ELF-1 (cell line): ENCODE results near the gene PRICKLE4.
"Not testable (repeated sequence)": the region's sequence is repeated elsewhere in the genome, so short reads cannot be mapped to it uniquely, and the experiment has no call there.

ENCODE experiments used
- DNase-seq: peaks from one replicate; pipeline ENCODE4 v3.0.0-alpha.2; 2016; ENCODE audit warnings: low read depth, low spot score

The PRICKLE4 gene

DNA sequence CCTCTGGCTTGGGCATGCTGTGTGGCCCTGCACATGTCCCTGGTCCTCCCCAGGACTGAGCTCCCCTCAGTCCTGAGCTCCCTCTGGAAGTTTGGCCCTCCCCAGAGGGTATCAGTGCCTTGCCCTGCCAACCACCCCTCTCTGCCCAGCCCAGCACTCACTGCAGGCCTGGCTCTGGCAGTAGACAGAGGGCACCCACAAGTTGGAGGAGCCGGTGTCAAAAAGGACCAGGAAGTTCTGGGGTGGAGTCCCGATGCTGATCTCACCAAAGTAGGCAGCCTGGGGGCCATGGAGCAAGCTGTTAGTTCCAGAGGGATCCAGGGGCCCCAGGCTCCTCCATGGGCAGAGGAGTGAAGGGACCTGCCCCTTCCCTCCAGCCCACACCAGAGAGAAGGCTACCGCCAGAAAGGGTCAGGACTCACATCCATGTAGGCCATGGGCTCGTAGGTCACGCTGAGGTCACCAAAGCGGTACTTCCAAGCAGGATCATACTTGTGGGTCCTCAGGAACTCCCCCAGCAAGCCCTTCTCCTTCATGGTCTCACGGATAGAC, 36.3 kb upstream of the PRICKLE4 start:
- no peak for DNase-seq

DNA sequence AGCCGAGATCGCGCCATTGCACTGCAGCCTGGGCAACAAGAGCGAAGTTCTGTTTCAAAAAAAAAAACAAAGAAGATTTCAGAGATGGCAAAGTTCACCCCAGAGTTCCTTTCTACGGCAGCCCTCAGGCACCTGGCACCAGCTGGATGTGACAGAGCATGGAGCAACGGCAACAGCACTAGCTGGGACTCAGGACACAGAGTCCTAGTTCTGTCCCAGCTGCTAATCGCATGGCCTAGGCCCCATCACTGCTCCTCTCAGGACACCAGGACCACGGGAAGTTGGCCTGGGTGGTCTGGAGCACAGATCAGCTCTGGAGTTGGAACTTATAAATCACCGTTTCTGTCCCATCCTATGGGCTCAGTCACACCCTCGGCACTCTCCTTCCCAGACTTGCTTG, 34.5 kb upstream of the PRICKLE4 start:
- DNase-seq = no peak

DNA sequence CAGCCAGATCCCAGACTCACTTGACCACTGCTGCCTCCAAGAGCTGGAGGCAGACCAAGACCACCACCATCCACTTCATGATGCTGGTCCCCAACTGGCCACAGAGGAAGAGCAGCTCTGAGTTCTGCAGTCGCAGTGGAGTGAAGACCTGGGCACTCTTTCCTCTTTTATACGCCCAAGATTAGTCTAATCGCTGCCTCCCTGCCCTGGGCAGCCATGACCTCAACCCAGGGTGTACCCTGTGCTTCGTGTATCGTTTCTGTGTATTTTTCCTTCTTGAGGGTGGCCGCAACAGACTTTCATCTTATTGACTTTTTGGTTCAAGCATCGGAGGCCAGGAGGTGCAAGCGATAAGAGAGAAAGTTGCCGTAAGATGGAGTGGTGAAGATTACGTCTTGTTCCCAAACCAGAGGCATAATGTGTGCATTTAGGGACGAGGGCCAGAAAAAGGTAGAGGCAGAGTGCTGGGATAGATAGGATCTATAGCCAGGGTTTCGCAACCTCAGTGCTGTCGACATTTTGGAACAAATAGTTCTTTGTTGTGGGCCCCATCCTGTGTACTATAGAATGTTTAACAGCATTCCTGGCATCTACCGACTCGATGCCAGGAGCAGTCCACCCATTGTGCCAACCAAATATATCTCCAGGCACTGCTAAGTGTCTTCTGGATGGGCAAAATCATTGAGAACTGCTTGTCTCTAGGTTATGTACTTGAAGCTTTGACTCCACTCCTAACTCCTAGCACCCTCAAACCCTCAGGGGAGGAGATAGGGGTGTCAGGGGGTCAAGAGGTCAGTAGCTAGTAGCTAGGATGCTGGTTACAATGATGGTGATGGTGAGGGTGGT, 33.1 kb upstream of the PRICKLE4 start, which contains the start of gene PGC:
PGC (minus strand) TSS at position 142 of the 846 bp plus-strand sequence; CDS start at position 79, 63 bp downstream.
- no peak for DNase-seq

DNA sequence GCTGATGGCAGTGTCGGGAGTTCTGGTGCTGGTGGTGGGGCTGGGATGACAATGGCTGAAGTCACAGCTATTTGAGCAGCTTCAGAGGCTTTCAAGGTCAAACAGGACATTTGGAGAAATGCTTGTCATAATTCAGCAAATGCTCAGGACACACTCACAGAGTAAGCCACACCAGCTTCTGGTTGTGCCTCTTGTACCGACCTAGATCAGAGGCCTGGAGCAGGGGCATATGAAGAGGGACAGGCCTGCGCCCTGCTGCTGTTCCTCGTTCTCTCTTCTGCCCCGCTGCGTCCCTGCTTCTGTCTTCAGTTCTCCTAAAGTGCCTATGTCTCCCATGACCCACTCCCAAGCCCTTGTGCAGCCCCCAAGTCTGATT, 32.5 kb upstream of the PRICKLE4 start:
- DNase-seq = no peak

GRCh38 chr6:41748542-41748941, 32.0 kb upstream of the PRICKLE4 start:
- no peak for DNase-seq

DNA sequence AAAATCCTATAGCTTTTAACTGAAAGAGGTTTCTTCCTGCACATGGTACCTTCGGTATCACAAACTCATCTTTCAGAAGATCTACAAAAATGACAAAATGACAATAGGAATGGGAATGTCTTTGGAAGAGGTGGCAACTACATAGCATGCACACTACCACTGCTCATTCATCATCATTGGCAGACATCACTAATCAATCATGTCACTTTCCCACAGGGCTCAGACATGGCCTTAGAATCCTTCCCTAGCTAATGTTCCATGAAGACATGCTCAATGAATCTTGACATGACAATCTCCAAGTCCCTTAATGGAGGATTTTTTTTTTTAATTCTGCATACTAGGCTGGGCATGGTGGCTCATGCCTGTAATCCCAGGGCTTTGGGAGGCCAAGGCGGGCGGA, 30.2 kb upstream of the PRICKLE4 start:
- no peak for DNase-seq

GRCh38 chr6:41755895-41756294, 24.7 kb upstream of the PRICKLE4 start:
- no peak for DNase-seq

DNA sequence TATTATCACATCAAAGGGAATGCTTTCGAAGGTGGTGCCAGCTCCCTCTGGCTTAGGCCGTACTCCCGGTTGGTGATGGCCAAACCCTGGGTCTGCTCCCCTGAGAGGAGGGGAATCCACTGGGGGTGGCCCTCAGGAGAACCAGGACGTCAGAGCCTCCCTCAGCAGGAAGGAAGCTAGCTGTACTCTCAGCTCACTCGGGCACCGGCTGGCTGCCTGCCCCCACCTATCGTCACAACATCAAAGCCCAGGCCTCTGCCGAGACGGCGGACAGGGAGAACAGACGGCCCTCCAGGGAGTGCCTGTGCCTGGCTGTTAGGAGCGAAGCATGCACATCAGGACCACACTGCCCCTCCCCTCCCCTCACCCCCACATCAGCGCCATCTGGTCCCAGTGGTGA, 24.2 kb upstream of the PRICKLE4 start:
- no peak for DNase-seq

DNA sequence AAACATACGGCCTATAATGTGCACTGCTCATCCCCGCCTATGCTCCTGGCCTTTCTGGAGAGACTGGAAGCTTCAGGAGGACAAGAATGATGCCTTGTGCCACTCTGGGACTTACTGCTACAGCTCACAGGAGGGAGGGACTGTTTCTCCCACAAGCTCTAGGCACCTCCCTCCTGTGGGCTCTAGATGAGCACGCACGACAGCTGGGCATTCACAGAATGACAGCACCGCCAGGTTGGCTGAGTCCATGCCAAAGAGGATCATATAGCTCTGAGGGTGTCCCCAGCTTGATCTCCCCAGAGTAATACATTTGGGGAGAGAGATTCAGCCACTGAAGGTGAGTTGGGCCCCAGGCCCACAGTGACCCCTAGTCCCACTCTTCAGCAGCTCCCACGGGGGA, 23.3 kb upstream of the PRICKLE4 start:
- DNase-seq = no peak

GRCh38 chr6:41757931-41758640, 22.5 kb upstream of the PRICKLE4 start:
- DNase-seq = no peak

DNA sequence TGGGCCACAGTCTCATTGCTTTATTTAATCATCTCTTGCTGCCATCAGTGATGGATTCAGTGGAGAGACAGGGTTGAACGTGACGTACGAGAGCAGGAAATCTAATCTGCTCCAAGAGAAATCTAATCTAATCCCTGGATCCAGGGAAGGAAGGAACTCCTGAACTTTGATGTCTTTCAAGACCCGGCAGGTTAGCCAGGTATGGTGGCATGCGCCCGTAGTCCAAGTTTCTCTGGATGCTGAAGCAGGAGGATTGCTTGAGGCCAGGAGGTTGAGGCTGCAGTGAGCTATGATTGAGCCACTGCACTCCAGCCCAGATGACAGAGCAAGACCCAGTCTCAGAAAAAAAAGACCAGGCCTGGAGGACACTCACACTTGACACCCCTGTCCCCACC, 21.9 kb upstream of the PRICKLE4 start:
- DNase-seq = no peak

DNA sequence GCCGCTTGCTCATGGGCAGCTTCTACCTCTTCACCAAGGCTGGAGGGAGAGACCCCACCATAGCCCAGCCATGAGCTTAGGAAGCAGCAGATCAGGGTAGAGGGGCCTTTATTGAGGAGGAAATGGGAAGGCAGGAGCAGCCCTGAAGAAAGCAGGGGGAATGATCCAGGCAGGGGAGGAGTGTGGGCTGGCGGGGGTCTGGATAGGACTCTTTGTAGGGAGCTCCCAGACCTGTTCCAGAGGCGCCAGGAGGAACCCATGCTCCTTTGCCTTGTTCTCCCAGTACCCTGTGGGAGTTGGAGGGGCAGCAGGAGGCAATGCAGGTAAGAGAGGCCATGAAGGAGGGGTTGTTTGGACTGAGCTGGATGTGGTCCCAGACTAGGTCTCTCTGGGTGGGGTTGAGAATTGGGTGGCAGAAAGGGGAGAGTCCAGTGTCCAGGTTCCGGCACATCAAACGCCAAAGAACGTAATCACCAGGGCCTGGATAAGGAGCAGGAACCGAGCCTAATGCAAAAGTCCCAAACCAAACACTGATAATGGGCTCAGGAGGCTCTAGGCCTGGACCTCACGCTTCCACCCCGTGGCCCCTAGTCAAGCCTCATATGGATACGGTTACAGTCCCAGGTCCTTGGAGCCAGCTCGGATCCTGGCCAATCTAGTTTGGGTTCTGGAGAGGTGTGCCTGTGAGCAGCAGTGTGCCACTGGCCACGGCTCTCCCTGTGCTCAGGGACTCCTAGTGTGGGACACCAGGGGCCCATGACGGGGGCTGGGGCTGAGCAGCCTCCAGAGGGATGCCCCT, 21.3 kb upstream of the PRICKLE4 start:
- DNase-seq = no peak

GRCh38 chr6:41759905-41760579, 20.5 kb upstream of the PRICKLE4 start:
- no peak for DNase-seq

DNA sequence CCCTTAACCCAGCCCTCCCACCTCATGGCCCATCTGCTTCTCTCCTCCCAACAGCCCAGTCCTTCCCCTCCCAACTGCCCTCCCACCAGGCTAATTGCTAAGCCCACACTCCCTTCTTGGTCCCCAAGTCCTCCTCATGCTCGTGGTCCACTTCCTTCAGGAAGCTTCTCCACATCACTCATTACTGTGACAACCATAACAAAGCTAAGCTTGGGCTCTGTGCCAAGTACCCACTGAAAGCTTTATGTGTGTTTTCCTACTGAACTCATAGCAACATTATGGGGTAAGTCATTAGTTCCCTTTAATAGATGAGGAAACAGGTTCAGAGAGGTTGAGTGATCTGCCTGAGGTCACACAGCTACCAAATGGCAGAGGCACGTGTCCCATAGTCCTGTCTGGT, 17.1 kb upstream of the PRICKLE4 start:
- DNase-seq = no peak

GRCh38 chr6:41766043-41766664, 14.4 kb upstream of the PRICKLE4 start:
- not testable (repeated sequence) for DNase-seq

- peak; percentile 97 for DNase-seq
Measured at GRCh38 chr6:41767112-41767833, 13.3 kb upstream of the PRICKLE4 start.

GRCh38 chr6:41768545-41769308, 11.9 kb upstream of the PRICKLE4 start:
- DNase-seq = peak; percentile 47

DNA sequence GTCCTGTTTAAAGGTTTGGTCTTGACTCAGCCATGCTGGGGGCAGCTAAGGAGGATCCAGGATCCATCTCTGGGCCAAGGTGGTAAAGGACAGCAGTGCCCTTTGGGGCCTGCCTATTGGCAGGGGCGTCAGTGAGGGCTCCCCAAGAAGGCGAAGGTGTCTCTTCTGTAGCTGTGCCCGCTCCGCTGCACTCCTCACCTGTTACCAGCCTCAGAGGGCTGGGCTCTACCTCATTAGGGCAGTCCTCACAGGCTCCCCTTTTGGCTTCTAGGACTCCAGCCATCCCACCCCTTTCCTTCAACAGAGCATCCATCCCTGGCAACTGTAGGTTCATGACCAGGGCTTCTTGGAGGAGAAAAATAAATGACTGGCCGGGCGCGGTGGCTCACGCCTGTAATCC, 11.2 kb upstream of the PRICKLE4 start:
- DNase-seq = no peak

- no peak for DNase-seq
Measured at GRCh38 chr6:41770381-41771057, 10.1 kb upstream of the PRICKLE4 start.
